H1 (cell line): ENCODE results near the gene LSM7. TPM values are rescaled to one million over a fixed set of nuclear protein-coding genes. Genes with fewer than 3 reads are reported as not detected.

Source experiments
- CTCF ChIA-PET: fragments of 300-600 bp; sonication (Branson Sonifier 250); formaldehyde crosslinking; loops from one replicate; lab custom pipeline; 2021; ENCODE audit not compliant: partially characterized antibody; lab: Charles Lee
- POLR2A ChIA-PET: fragments of 300-600 bp; sonication (Branson Sonifier 250); formaldehyde crosslinking; loops from one replicate; lab custom pipeline; 2021; ENCODE audit warnings: inconsistent platforms; ENCODE audit not compliant: partially characterized antibody; lab: Charles Lee
- DNase-seq, 2 experiments: peaks; one replicate each; pipeline versions ENCODE4 v3.0.0 to v3.0.0-alpha.2; 2010 to 2022; ENCODE audit warnings: low spot score in 2 of 2, low read depth in 1 of 2, mixed read lengths in 1 of 2
- FAIRE-seq: peaks from 2 replicates; lab custom pipeline; 2011; peaks lifted over from hg19 to GRCh38; lab: Jason Lieb, UNC
- H2AFZ ChIP-seq: 2 replicates; pipeline ENCODE4 v1.8.1; 2012; ENCODE audit warnings: low read length, inconsistent platforms
- H2AK5ac ChIP-seq: 2 replicates; pipeline ENCODE4 v1.6.1; 2013; ENCODE audit warnings: low read depth, low read length
- H2BK120ac ChIP-seq: replicated peaks from 2 replicates; pipeline ENCODE3; 2013; ENCODE audit warnings: low read depth, low read length, inconsistent platforms
- H2BK12ac ChIP-seq: 2 replicates; pipeline ENCODE4 v1.6.1; 2013; ENCODE audit warnings: low read depth, low read length
- H2BK15ac ChIP-seq: 2 replicates; pipeline ENCODE4 v1.6.1; 2013; ENCODE audit warnings: low read length
- H2BK20ac ChIP-seq: 2 replicates; pipeline ENCODE4 v1.6.1; 2013; ENCODE audit warnings: low read length
- H2BK5ac ChIP-seq: 2 replicates; pipeline ENCODE4 v1.6.1; 2013; ENCODE audit warnings: low read depth, low read length
- H3K14ac ChIP-seq: 2 replicates; pipeline ENCODE4 v1.6.1; 2013; ENCODE audit warnings: inconsistent platforms; ENCODE audit not compliant: insufficient read length
- H3K18ac ChIP-seq: 2 replicates; pipeline ENCODE4 v1.6.1; 2013; ENCODE audit warnings: low read length; ENCODE audit errors: extremely low read depth
- H3K23ac ChIP-seq: 2 replicates; pipeline ENCODE4 v1.6.1; 2013; ENCODE audit warnings: inconsistent platforms; ENCODE audit not compliant: insufficient read length
- H3K23me2 ChIP-seq: 2 replicates; pipeline ENCODE4 v1.6.1; 2013; ENCODE audit warnings: low read depth, low read length
- H3K27ac ChIP-seq: 2 replicates; pipeline ENCODE4 v1.6.1; 2011; ENCODE audit warnings: low read depth, low read length, inconsistent platforms
- H3K27me3 ChIP-seq, 4 experiments: replicated peaks in 1 of 4; 1 replicate in 1 of 4; 2 replicates in 3 of 4; pipeline versions ENCODE4 v1.6.1 to v1.8.1; 2011 to 2013; ENCODE audit warnings: low read length in 3 of 4, mild to moderate bottlenecking in 3 of 4, inconsistent platforms in 2 of 4, mixed read lengths in 2 of 4, moderate library complexity in 1 of 4; ENCODE audit not compliant: control insufficient read depth in 3 of 4, insufficient read depth in 3 of 4; ENCODE audit errors: extremely low read depth in 1 of 4
- H3K36me3 ChIP-seq, 4 experiments: 2 replicates each; pipeline versions ENCODE4 v1.6.1 to v1.8.1; 2011 to 2013; ENCODE audit warnings: mild to moderate bottlenecking in 4 of 4, low read length in 3 of 4, moderate library complexity in 2 of 4, control low read depth in 1 of 4, inconsistent platforms in 1 of 4; ENCODE audit not compliant: insufficient read depth in 4 of 4, control insufficient read depth in 2 of 4
- H3K4ac ChIP-seq: replicated peaks from 2 replicates; pipeline ENCODE3; 2013; ENCODE audit warnings: low read length, low read depth, mixed read lengths, inconsistent platforms; ENCODE audit not compliant: insufficient read length
- H3K4me1 ChIP-seq, 4 experiments: replicated peaks in 1 of 4; 1 replicate in 1 of 4; 2 replicates in 3 of 4; pipeline versions ENCODE4 v1.6.1 to v1.8.1; 2011 to 2013; ENCODE audit warnings: low read length in 3 of 4, inconsistent platforms in 2 of 4, mixed read lengths in 1 of 4; ENCODE audit not compliant: insufficient read depth in 4 of 4, control insufficient read depth in 3 of 4
- H3K4me2 ChIP-seq, 2 experiments: 2 replicates each; pipeline versions ENCODE4 v1.6.1 to v1.8.1; 2011 to 2013; ENCODE audit warnings: low read depth in 2 of 2, low read length in 2 of 2, control low read depth in 1 of 2, inconsistent platforms in 1 of 2, mild to moderate bottlenecking in 1 of 2; ENCODE audit not compliant: insufficient read depth in 1 of 2
- H3K4me3 ChIP-seq, 4 experiments: fragments of 200-600, 300-600 bp in 1 of 4; sonication (generic), shearing (Covaris generic), sonication (Bioruptor Twin) in 1 of 4; 2 replicates each; pipeline versions ENCODE4 v1.5.1 to v1.8.1; 2011 to 2016; ENCODE audit warnings: low read length in 4 of 4, low read depth in 3 of 4, control low read depth in 2 of 4, inconsistent platforms in 2 of 4, mild to moderate bottlenecking in 2 of 4, mixed read lengths in 1 of 4, moderate library complexity in 1 of 4; ENCODE audit not compliant: insufficient read depth in 2 of 4; ENCODE audit errors: extremely low read depth in 1 of 4
- H3K56ac ChIP-seq: replicated peaks from 2 replicates; pipeline ENCODE3; 2013; ENCODE audit warnings: low read depth, mild to moderate bottlenecking, mixed read lengths, low read length, inconsistent platforms; ENCODE audit not compliant: insufficient read length
- H3K79me1 ChIP-seq: 2 replicates; pipeline ENCODE4 v1.6.1; 2013; ENCODE audit warnings: low read depth, low read length, control low read depth
- H3K79me2 ChIP-seq, 2 experiments: 2 replicates each; pipeline versions ENCODE4 v1.6.1 to v1.8.1; 2012 to 2013; ENCODE audit warnings: low read length in 2 of 2, mild to moderate bottlenecking in 2 of 2, inconsistent platforms in 1 of 2; ENCODE audit not compliant: insufficient read depth in 2 of 2, control insufficient read depth in 1 of 2
- H3K9ac ChIP-seq, 4 experiments: replicated peaks in 1 of 4; 1 replicate in 1 of 4; 2 replicates in 3 of 4; pipeline versions ENCODE4 v1.6.1 to v1.8.1; 2011 to 2013; ENCODE audit warnings: low read depth in 3 of 4, low read length in 3 of 4, control low read depth in 2 of 4, mild to moderate bottlenecking in 2 of 4, moderate library complexity in 2 of 4, inconsistent platforms in 1 of 4; ENCODE audit errors: extremely low read depth in 1 of 4
- H3K9me3 ChIP-seq, 2 experiments: 2 replicates each; pipeline versions ENCODE4 v1.6.1 to v1.8.1; 2012 to 2013; ENCODE audit warnings: mild to moderate bottlenecking in 2 of 2, moderate library complexity in 2 of 2, control low read depth in 1 of 2, inconsistent platforms in 1 of 2, low read depth in 1 of 2, low read length in 1 of 2, mixed read lengths in 1 of 2; ENCODE audit not compliant: insufficient read depth in 2 of 2
- H4K20me1 ChIP-seq, 2 experiments: replicated peaks in 1 of 2; 2 replicates each; pipeline versions ENCODE3 to v1.8.1; 2011 to 2013; ENCODE audit warnings: inconsistent platforms in 2 of 2, low read length in 2 of 2, mild to moderate bottlenecking in 1 of 2; ENCODE audit not compliant: insufficient read depth in 2 of 2, control insufficient read depth in 1 of 2
- H4K5ac ChIP-seq: 2 replicates; pipeline ENCODE4 v1.6.1; 2013; ENCODE audit warnings: low read length, low read depth, mixed read lengths, inconsistent platforms; ENCODE audit not compliant: insufficient read length
- H4K8ac ChIP-seq: 2 replicates; pipeline ENCODE4 v1.8.0; 2013; ENCODE audit warnings: mild to moderate bottlenecking, moderate library complexity, low read length, inconsistent platforms; ENCODE audit not compliant: insufficient read depth; ENCODE audit errors: extremely low read depth
- H4K91ac ChIP-seq: replicated peaks from 2 replicates; pipeline ENCODE3; 2013; ENCODE audit warnings: low read length, mixed read lengths, inconsistent platforms; ENCODE audit not compliant: insufficient read length
- BACH1 ChIP-seq: IDR thresholded peaks from 2 replicates; pipeline ENCODE4 v1.6.1; 2012; ENCODE audit warnings: low read length, improper control_type of control experiment
- EGR1 ChIP-seq: IDR thresholded peaks from 2 replicates; pipeline ENCODE4 v1.6.1; 2011; ENCODE audit warnings: low read depth, low read length, borderline replicate concordance
- EP300 ChIP-seq, 2 experiments: IDR thresholded peaks; 1 replicate in 1 of 2; 2 replicates in 1 of 2; pipeline ENCODE4 v1.6.1; 2011 to 2012; ENCODE audit warnings: low read depth in 2 of 2, low read length in 2 of 2, mild to moderate bottlenecking in 2 of 2, borderline replicate concordance in 1 of 2, inconsistent platforms in 1 of 2, moderate library complexity in 1 of 2
- GTF2F1 ChIP-seq: IDR thresholded peaks from 2 replicates; pipeline ENCODE4 v1.6.1; 2012; ENCODE audit warnings: low read depth, low read length, improper control_type of control experiment, borderline replicate concordance
- HDAC6 ChIP-seq: IDR thresholded peaks from one replicate; pipeline ENCODE4 v1.7.1; 2012; ENCODE audit warnings: low read depth, mild to moderate bottlenecking, inconsistent platforms, low read length, moderate library complexity
- KDM5A ChIP-seq: fragments of 200-600 bp; IDR thresholded peaks from 2 replicates; pipeline ENCODE4 v1.7.1; 2012; ENCODE audit warnings: mild to moderate bottlenecking, low read length, inconsistent platforms, mixed read lengths
- POLR2A ChIP-seq, 2 experiments: IDR thresholded peaks; 1 replicate in 1 of 2; 2 replicates in 1 of 2; pipeline ENCODE4 v1.6.1; 2011; ENCODE audit warnings: low read depth in 2 of 2, low read length in 2 of 2, mild to moderate bottlenecking in 2 of 2; ENCODE audit errors: control extremely low read depth in 1 of 2
- RBBP5 ChIP-seq: IDR thresholded peaks from 2 replicates; pipeline ENCODE4 v1.7.1; 2012; ENCODE audit warnings: low read depth, mild to moderate bottlenecking, inconsistent platforms, low read length, moderate library complexity, borderline replicate concordance
- RNF2 ChIP-seq: fragments of 200-900, 300-1000 bp; sonication (generic); IDR thresholded peaks from 2 replicates; pipeline ENCODE4 v1.7.1; 2016; ENCODE audit warnings: borderline replicate concordance, low read depth, mild to moderate bottlenecking, antibody characterized with exemption, low read length; ENCODE audit not compliant: poor library complexity, severe bottlenecking; ENCODE audit errors: missing control alignments
- SIX5 ChIP-seq: IDR thresholded peaks from 2 replicates; pipeline ENCODE4 v1.6.1; 2011; ENCODE audit warnings: mild to moderate bottlenecking, low read depth, low read length
- SRF ChIP-seq: IDR thresholded peaks from 2 replicates; pipeline ENCODE4 v1.6.1; 2011; ENCODE audit warnings: mild to moderate bottlenecking, low read depth, low read length, moderate library complexity
- TEAD4 ChIP-seq: IDR thresholded peaks from 2 replicates; pipeline ENCODE4 v1.6.1; 2012; ENCODE audit warnings: low read depth, low read length, inconsistent platforms, mixed read lengths
- ZNF274 ChIP-seq: IDR thresholded peaks from 2 replicates; pipeline ENCODE4 v1.7.0; 2012; ENCODE audit warnings: low read length, borderline replicate concordance; ENCODE audit errors: extremely low read depth
- WGBS, 2 experiments: shearing (Covaris generic) in 1 of 2; methylation state at CpG; one replicate each; pipeline versions ENCODE4 v1.1.6 to v1.1.7; 2013 to 2015; ENCODE audit warnings: low lambda C conversion rate in 2 of 2, mixed read lengths in 2 of 2, inconsistent platforms in 1 of 2, low coverage in 1 of 2, missing lambda C conversion rate in 1 of 2; ENCODE audit not compliant: insufficient replicate concordance in 2 of 2, insufficient coverage in 1 of 2, insufficient read length in 1 of 2; ENCODE audit errors: extremely low coverage in 1 of 2, missing lambda C conversion rate in 1 of 2; 5-methylcytosine and 5-hydroxymethylcytosine counted together
- polyA plus RNA-seq, 7 experiments: library from polyadenylated mRNA; depleted of rRNA in 3 of 7; stranded (reverse) in 5 of 7; unstranded in 2 of 7; fragments of >200 nt in 5 of 7; fragments of 200-250 nt in 2 of 7; gene quantifications; 1 replicate in 5 of 7; 2 replicates in 1 of 7; 4 replicates in 1 of 7; pipeline versions ENCODE4 v1.2.1 to v1.2.3, GENCODE V29; 2011 to 2013; ENCODE audit warnings: missing spikeins in 2 of 7, mixed read lengths in 2 of 7
- total RNA-seq: library from RNA; stranded (reverse); fragmentation: NEBNext Ultra II Directional; extraction: Animal tissue kit (Norgen Biotek cat#: 25700); gene quantifications from 2 replicates; pipeline ENCODE4 v1.2.1, GENCODE V29; 2021

The LSM7 gene
- total and polyA plus RNA-seq, 2 of the 8 experiments (the other 6 are each of a cell fraction or from before 2014, with no cell fraction given): 228 to 1,335 TPM

DNA sequence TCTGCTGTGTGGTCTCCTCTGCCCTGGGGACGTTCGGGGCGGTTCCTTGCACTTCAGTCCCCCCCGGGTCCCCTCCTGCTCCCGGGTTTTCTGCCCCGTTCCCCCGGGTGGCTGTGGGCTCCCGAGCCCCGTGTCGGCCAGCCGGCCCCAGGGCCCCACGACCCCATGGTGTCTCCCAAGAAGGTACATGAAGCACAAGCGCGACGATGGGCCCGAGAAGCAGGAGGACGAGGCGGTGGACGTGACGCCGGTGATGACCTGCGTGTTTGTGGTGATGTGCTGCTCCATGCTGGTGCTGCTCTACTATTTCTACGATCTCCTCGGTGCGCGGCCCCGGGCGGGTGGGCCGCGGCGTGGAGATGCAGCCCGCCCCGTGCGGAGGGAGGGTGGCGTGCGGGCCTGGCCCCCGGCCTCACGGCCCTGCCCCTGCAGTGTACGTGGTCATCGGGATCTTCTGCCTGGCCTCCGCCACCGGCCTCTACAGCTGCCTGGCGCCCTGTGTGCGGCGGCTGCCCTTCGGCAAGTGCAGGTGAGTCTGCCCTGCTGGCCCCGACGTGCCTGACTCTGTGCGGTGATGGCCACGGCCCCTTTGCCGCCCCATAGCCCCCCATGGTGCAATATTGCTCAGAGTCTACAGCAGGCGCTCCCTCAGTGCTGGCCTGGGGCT lies 11.4 kb upstream of the LSM7 start:
- Histone ChIP-seq H2BK15ac (no peak overlapping the region), H3K23ac (no peak overlapping the region), H3K27ac (no peak overlapping the region), H4K20me1 (peaks cover 9 to 25% of the 10 kb centered on the region in 2 experiments), H3K56ac (no peak overlapping the region), H2AFZ (no peak overlapping the region), H3K9ac (no peak overlapping the region), H3K4me3 (no peak overlapping the region), H3K4me2 (no peak overlapping the region), H3K23me2 (peaks cover 3% of the 10 kb centered on the region; the same call in 1 of the 2 replicates), H3K18ac (no peak overlapping the region), H2BK20ac (no peak overlapping the region), H3K27me3 (no peaks in the 10 kb centered on the region), H3K79me2 (peaks cover 9 to 20% of the 10 kb centered on the region in 2 experiments), H2BK120ac (no peak overlapping the region), H4K8ac (peak overlapping the region; percentile 51; the same call in 1 of the 2 replicates), H3K4me1 (peaks cover 0 to 8% (median 2%) of the 10 kb centered on the region in 4 experiments; a peak in 4 of 7 replicates), H4K91ac (no peak overlapping the region), H2BK5ac (no peak overlapping the region), H3K14ac (no peak overlapping the region), H2BK12ac (no peak overlapping the region), H3K36me3 (peaks cover 2 to 23% (median 6%) of the 10 kb centered on the region in 4 experiments; a peak in 3 of 8 replicates), H3K4ac (no peak overlapping the region), H2AK5ac (no peak overlapping the region), H4K5ac (no peak overlapping the region), H3K9me3 (peaks cover 0 to 5% of the 10 kb centered on the region in 2 experiments; a peak in 1 of 4 replicates), H3K79me1 (peaks cover 22% of the 10 kb centered on the region)
- no peak for DNase-seq
- FAIRE-seq: no peak
- ChIA-PET POLR2A (interaction anchor here (0.5 to 3.1 kb wide), 2 partner anchors 11 to 12 kb away, joined by 4 to 11 read pairs; partner anchors contain the start of genes LSM7 and SPPL2B), CTCF (interaction anchor here (1.5 kb wide), 1 partner anchor 16 kb away, joined by 5 read pairs; no protein-coding TSS in a partner anchor)
- 90% methylated on average over 40 of the region's 52 CpGs; no CpG with 5 or more reads in 1 of the 2 experiments for WGBS, 2 experiments
- TF ChIP-seq EP300 (IDR thresholded peaks at IDR 0.05; ENCODE audit: borderline replicate concordance in 1 of 2, low read depth in 2 of 2, low read length in 2 of 2) (no peak), POLR2A (IDR thresholded peaks at IDR 0.05; ENCODE audit: control extremely low read depth in 1 of 2, low read depth in 2 of 2, low read length in 2 of 2) (no peak), SRF (no peak), HDAC6 (no peak), RBBP5 (no peak), GTF2F1 (no peak), BACH1 (no peak), KDM5A (no peak), EGR1 (no peak), RNF2 (no peak), ZNF274 (no peak), SIX5 (no peak), TEAD4 (no peak)
